ENCODE results near the gene ANGEL2.

DNA sequence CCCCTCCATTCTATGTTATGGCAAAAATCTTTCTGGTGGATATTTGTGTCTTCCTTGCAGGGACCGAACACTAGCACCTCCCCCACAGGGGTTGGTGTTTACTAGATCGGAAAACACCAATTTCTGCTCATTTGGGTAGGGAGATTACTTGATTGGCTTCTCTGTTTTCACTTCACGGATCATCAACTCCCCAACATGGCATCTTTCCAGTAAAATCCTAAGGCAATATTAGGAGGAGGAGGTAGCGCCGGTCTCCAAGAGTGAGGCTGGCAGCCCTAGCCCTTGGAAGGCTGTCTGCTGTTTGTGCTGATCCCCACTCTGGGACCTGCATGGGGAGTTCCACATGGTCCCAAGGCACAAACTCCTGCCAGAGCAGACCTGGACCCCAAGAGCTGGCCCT, 53.2 kb downstream of the ANGEL2 start:
- TF ChIP-seq POLR2A (IDR thresholded peaks at IDR 0.05) = no peak
- no peak for TF ChIP-seq CTCF (IDR thresholded peaks at IDR 0.05)

Data from lower leg skin (tissue), 3 donors.